DND-41 (cell line): ENCODE data around the gene LHX4.

Experiments
- EZH2 ChIP-seq: IDR thresholded peaks from 3 replicates; pipeline ENCODE4 v1.6.1; 2012; ENCODE audit warnings: borderline replicate concordance, low read depth, mild to moderate bottlenecking, moderate library complexity, low read length, inconsistent platforms; ENCODE audit not compliant: severe bottlenecking
- TF ChIP-seq, protein P1 (sequence below): IDR thresholded peaks from 2 replicates; pipeline ENCODE4 v1.5.1; 2012; ENCODE audit warnings: borderline replicate concordance, low read length, moderate library complexity, mild to moderate bottlenecking; ENCODE audit not compliant: poor library complexity, severe bottlenecking; ENCODE audit errors: extremely low read depth

DNA sequence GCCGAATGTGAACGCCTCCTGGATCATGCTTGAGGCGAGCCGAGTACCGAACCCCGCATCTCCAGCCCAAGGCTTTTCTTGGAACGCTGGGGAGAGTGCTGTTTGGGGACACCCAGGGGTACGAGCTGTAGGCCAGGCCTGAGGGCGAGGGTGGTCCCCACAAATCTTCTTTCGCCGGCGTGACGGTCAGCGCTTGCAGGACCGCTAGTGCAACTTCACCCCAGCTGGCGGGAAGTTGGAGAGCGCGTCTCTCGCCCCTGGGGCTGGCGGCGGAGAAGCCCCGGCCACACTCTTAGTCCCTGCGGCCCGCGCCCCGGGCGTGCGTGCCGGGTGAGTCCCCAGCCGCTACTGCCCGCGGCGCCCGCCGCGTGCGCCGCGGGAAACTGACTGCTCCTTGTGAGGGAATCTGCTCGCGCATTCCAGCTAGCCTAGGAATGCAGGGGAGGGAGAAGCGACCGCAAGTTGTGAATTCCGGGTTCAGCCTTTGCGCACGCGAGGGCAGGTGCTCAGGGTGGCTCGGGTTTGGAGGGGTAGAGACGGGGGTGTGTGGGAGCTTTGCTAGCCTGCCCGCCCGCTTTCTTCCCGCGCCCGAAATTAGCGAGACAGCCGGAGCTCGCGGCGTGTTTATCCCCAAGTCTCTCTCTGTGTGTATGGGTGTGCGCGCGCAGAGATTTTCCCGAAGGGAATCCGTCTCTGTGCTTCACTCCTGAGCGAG lies 884 bp downstream of the LHX4 start:
- TF ChIP-seq, protein P1, sequence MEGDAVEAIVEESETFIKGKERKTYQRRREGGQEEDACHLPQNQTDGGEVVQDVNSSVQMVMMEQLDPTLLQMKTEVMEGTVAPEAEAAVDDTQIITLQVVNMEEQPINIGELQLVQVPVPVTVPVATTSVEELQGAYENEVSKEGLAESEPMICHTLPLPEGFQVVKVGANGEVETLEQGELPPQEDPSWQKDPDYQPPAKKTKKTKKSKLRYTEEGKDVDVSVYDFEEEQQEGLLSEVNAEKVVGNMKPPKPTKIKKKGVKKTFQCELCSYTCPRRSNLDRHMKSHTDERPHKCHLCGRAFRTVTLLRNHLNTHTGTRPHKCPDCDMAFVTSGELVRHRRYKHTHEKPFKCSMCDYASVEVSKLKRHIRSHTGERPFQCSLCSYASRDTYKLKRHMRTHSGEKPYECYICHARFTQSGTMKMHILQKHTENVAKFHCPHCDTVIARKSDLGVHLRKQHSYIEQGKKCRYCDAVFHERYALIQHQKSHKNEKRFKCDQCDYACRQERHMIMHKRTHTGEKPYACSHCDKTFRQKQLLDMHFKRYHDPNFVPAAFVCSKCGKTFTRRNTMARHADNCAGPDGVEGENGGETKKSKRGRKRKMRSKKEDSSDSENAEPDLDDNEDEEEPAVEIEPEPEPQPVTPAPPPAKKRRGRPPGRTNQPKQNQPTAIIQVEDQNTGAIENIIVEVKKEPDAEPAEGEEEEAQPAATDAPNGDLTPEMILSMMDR: no peak
- TF ChIP-seq EZH2: no peak
